Measurements from ENCODE around the gene AGAP3.

GRCh38 chr7:151068069-151068773 lies 18.1 kb upstream of the AGAP3 start:
- TF ChIP-seq ZNF274 (IDR thresholded peaks at IDR 0.05; ENCODE audit: low read depth, low read length) (no peak), YY1 (IDR thresholded peaks at IDR 0.05; ENCODE audit: insufficient read depth, insufficient read length) (no peak), SUZ12 (IDR thresholded peaks at IDR 0.05; ENCODE audit: extremely low read depth, insufficient read depth, insufficient read length) (no peak)
